GM21717 (cell line): Measurements from ENCODE around the gene SCN4A.
"Not testable (repeated sequence)": the region's sequence is repeated elsewhere in the genome, so short reads cannot be mapped to it uniquely, and the experiment has no call there.

Experiments used
- ATAC-seq: cut with Tn5 transposase; IDR thresholded peaks from one replicate; pipeline ENCODE4 v1.9.1; 2021; ENCODE audit warnings: mild to moderate bottlenecking, moderate library complexity; ENCODE audit not compliant: unreplicated experiment

SCN4A gene

GRCh38 chr17:63986821-63987220 is 14.1 kb upstream of the SCN4A start:
- ATAC-seq: no peak

- no peak for ATAC-seq
Measured at GRCh38 chr17:63985387-63986140, 12.8 kb upstream of the SCN4A start.

GRCh38 chr17:63984651-63985386 is 12.1 kb upstream of the SCN4A start:
- no peak for ATAC-seq

GRCh38 chr17:63984236-63984635 is 11.5 kb upstream of the SCN4A start:
- ATAC-seq: no peak

- no peak for ATAC-seq
Measured at GRCh38 chr17:63983320-63983719, 10.6 kb upstream of the SCN4A start.

GRCh38 chr17:63982641-63983040 is 9.9 kb upstream of the SCN4A start:
- not testable (repeated sequence) for ATAC-seq

GRCh38 chr17:63978272-63979200 is 5.8 kb upstream of the SCN4A start:
- no peak for ATAC-seq

- no peak for ATAC-seq
Measured at GRCh38 chr17:63976702-63977101, 4.0 kb upstream of the SCN4A start.

GRCh38 chr17:63975541-63976092 is 2.9 kb upstream of the SCN4A start:
- ATAC-seq: no peak

GRCh38 chr17:63974594-63975192 is 2.0 kb upstream of the SCN4A start:
- ATAC-seq: no peak

GRCh38 chr17:63973930-63974593 is 1.3 kb upstream of the SCN4A start:
- ATAC-seq: no peak

GRCh38 chr17:63973247-63973646 is 529 bp upstream of the SCN4A start:
- no peak for ATAC-seq

GRCh38 chr17:63969278-63969677 is 3.4 kb downstream of the SCN4A start:
- no peak for ATAC-seq

GRCh38 chr17:63967953-63968352 is 4.8 kb downstream of the SCN4A start:
- ATAC-seq: no peak

- ATAC-seq: no peak
Measured at GRCh38 chr17:63966646-63967264, 6.0 kb downstream of the SCN4A start.

GRCh38 chr17:63963123-63963522 is 9.6 kb downstream of the SCN4A start:
- no peak for ATAC-seq

- ATAC-seq: no peak
Measured at GRCh38 chr17:63962298-63962744, 10.4 kb downstream of the SCN4A start.

GRCh38 chr17:63961355-63962212 is 11.1 kb downstream of the SCN4A start:
- ATAC-seq: no peak

GRCh38 chr17:63960430-63960829 is 12.3 kb downstream of the SCN4A start:
- ATAC-seq: no peak
